ENCODE measurements around the gene MGRN1. TPM values are rescaled to one million over a fixed set of nuclear protein-coding genes. Genes with fewer than 3 reads are reported as not detected.

MGRN1 gene
- total and polyA plus RNA-seq, 2 of the 13 experiments (the other 11 are each of a cell fraction or from before 2014, with no cell fraction given): 11.9 to 12.6 TPM

DNA sequence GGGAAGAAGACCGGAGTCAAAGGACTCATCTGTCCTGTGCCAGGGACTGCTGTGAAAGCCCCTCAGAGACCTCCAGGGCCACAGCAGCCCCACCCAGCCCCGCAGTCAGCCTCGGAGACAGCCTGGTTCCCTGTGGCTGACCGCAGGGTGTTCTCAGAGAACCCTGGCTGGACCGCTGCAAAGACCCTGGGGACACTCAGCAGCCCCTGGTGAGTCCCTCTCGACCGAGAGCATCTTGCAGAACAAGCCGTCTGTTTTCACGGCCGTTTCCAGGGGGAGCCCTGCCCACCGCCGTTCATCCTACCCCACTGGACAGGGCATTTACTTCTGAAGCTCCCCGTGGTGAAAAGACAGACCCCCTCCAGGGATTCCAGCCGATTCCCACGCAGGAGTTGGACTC, 20.2 kb upstream of the MGRN1 start:
- WGBS (ENCODE audit: low lambda C conversion rate): 0% methylated on average over 1 of the region's 15 CpGs
- H3K9ac ChIP-seq (ENCODE audit: insufficient read depth, low read depth, low read length): no peak overlapping the region
- ATAC-seq (peak; percentile 13), FAIRE-seq (no peak), DNase-seq (ENCODE audit: low spot score) (no peak)
- ChIA-PET CTCF (ENCODE audit: low intra/inter-chr PET ratio, low total read pairs) (no interaction called here), POLR2A (no interaction called here)
- no TSS peak for BruUV-seq (replicated peaks)
- H3K27me3 ChIP-seq (ENCODE audit: control insufficient read depth in 1 of 2, insufficient read depth in 2 of 2, low read length in 2 of 2): peaks cover 2 to 35% of the 10 kb centered on the region in 2 experiments; a peak in 4 of 5 replicates
- H3K4me2 ChIP-seq (ENCODE audit: low read depth, low read length): no peak overlapping the region
- in situ Hi-C loops (cut with HindIII; ENCODE audit: extremely low pct_ligation_motif_present, low pct_unique_long_range_greater_than_20kb) (no loop called here), intact Hi-C loops (cut with micrococcal nuclease; ENCODE audit: unreplicated experiment) (no loop called here)
- no peaks in the 10 kb centered on the region for H4K20me1 ChIP-seq (ENCODE audit: insufficient read depth, low read length)
- H3K27ac ChIP-seq (ENCODE audit: extremely low read length, insufficient read depth, low read length): no peak overlapping the region
- H2AFZ ChIP-seq (ENCODE audit: low read length): no peak overlapping the region
- no peaks in the 10 kb centered on the region for H3K9me3 ChIP-seq (ENCODE audit: low read length)
- H3K79me2 ChIP-seq (ENCODE audit: insufficient read depth, low read length): no peaks in the 10 kb centered on the region
- H3K4me3 ChIP-seq (replicated peaks in 1 of 3; ENCODE audit: insufficient read depth in 1 of 3, low read depth in 2 of 3, low read length in 3 of 3): no peak overlapping the region
- H3K36me3 ChIP-seq (replicated peaks in 1 of 2; ENCODE audit: control insufficient read depth in 1 of 2, insufficient read depth in 2 of 2, low read length in 2 of 2): peaks cover 5 to 14% of the 10 kb centered on the region in 2 experiments; a peak in 2 of 5 replicates
- no peak for TF ChIP-seq HNRNPLL (IDR thresholded peaks at IDR 0.05; ENCODE audit: low read depth, low read length, poor library complexity, severe bottlenecking)
- TF ChIP-seq ZNF326 (CRISPR knock-in tag; IDR thresholded peaks at IDR 0.05; ENCODE audit: borderline replicate concordance): no peak
- no peak for TF ChIP-seq POGK (CRISPR knock-in tag; conservative IDR thresholded peaks at IDR 0.05)
- no peak for TF ChIP-seq ZNF687 (CRISPR knock-in tag; IDR thresholded peaks at IDR 0.05)
- TF ChIP-seq, protein P1, sequence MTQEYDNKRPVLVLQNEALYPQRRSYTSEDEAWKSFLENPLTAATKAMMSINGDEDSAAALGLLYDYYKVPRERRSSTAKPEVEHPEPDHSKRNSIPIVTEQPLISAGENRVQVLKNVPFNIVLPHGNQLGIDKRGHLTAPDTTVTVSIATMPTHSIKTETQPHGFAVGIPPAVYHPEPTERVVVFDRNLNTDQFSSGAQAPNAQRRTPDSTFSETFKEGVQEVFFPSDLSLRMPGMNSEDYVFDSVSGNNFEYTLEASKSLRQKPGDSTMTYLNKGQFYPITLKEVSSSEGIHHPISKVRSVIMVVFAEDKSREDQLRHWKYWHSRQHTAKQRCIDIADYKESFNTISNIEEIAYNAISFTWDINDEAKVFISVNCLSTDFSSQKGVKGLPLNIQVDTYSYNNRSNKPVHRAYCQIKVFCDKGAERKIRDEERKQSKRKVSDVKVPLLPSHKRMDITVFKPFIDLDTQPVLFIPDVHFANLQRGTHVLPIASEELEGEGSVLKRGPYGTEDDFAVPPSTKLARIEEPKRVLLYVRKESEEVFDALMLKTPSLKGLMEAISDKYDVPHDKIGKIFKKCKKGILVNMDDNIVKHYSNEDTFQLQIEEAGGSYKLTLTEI (CRISPR knock-in tag; conservative IDR thresholded peaks at IDR 0.05): no peak
- TF ChIP-seq, protein P2, sequence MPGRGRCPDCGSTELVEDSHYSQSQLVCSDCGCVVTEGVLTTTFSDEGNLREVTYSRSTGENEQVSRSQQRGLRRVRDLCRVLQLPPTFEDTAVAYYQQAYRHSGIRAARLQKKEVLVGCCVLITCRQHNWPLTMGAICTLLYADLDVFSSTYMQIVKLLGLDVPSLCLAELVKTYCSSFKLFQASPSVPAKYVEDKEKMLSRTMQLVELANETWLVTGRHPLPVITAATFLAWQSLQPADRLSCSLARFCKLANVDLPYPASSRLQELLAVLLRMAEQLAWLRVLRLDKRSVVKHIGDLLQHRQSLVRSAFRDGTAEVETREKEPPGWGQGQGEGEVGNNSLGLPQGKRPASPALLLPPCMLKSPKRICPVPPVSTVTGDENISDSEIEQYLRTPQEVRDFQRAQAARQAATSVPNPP (CRISPR knock-in tag; IDR thresholded peaks at IDR 0.05): no peak
- TF ChIP-seq ZNF761 (CRISPR knock-in tag; conservative IDR thresholded peaks at IDR 0.05): no peak
- no peak for TF ChIP-seq ZSCAN25 (CRISPR knock-in tag; IDR thresholded peaks at IDR 0.05)
- no peak for TF ChIP-seq TP53 (CRISPR knock-in tag; conservative IDR thresholded peaks at IDR 0.05)
- TF ChIP-seq FOXP4 (CRISPR knock-in tag; IDR thresholded peaks at IDR 0.05): no peak
- no peak for TF ChIP-seq GFI1 (CRISPR knock-in tag; IDR thresholded peaks at IDR 0.05; ENCODE audit: borderline replicate concordance)
- H3K4me1 ChIP-seq (ENCODE audit: insufficient read depth, low read length): peaks cover 33% of the 10 kb centered on the region

All from HepG2 (cell line).